Measurements from ENCODE around the gene ATP8B1. TPM values are rescaled to one million over a fixed set of nuclear protein-coding genes. Genes with fewer than 3 reads are reported as not detected.

The ATP8B1 gene
- total RNA-seq, 1 donor, result 46.7 TPM

DNA sequence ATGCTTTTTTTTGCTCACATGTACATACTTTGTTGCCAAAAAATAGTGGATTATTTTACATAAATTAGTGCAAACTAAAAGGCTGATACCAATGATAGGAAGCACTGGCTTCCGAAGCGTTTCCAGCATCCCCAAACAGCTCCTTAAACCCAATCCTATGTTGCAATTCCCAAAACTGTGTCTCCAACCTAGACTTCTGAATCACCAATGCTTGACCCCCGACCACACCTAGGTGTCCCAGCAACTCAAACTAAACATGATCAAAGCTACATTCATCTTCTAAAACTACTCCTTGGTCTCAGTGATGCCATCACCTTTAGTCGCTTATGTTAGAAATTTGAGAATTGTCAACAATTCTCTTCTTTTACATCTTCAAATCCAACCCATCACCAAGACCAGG is 13.4 kb downstream of the ATP8B1 start:
- Histone ChIP-seq H2AFZ (ENCODE audit: low read length) (no peak overlapping the region), H3K4me2 (ENCODE audit: insufficient read depth, low read length) (peak overlapping the region; percentile 71), H3K27ac (ENCODE audit: low read depth, low read length) (peak overlapping the region; percentile 70), H4K20me1 (ENCODE audit: insufficient read depth, low read length) (peaks cover 25% of the 10 kb centered on the region), H3K4me1 (ENCODE audit: insufficient read depth, low read length) (peaks cover 64% of the 10 kb centered on the region), H3K4me3 (ENCODE audit: insufficient read depth, low read length) (peak overlapping the region; percentile 13), H3K9me3 (ENCODE audit: low read depth, low read length) (no peaks in the 10 kb centered on the region), H3K27me3 (ENCODE audit: insufficient read depth, low read length) (no peaks in the 10 kb centered on the region), H3K79me2 (ENCODE audit: insufficient read depth, low read length) (peaks cover 91% of the 10 kb centered on the region), H3K36me3 (ENCODE audit: insufficient read depth, low read length) (no peaks in the 10 kb centered on the region)
- TF ChIP-seq, protein P1, sequence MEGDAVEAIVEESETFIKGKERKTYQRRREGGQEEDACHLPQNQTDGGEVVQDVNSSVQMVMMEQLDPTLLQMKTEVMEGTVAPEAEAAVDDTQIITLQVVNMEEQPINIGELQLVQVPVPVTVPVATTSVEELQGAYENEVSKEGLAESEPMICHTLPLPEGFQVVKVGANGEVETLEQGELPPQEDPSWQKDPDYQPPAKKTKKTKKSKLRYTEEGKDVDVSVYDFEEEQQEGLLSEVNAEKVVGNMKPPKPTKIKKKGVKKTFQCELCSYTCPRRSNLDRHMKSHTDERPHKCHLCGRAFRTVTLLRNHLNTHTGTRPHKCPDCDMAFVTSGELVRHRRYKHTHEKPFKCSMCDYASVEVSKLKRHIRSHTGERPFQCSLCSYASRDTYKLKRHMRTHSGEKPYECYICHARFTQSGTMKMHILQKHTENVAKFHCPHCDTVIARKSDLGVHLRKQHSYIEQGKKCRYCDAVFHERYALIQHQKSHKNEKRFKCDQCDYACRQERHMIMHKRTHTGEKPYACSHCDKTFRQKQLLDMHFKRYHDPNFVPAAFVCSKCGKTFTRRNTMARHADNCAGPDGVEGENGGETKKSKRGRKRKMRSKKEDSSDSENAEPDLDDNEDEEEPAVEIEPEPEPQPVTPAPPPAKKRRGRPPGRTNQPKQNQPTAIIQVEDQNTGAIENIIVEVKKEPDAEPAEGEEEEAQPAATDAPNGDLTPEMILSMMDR (IDR thresholded peaks at IDR 0.05; ENCODE audit: extremely low read depth, low read depth, low read length), result no peak
- DNase-seq (ENCODE audit: insufficient read length, low spot score, missing footprints), result peak; percentile 47

DNA sequence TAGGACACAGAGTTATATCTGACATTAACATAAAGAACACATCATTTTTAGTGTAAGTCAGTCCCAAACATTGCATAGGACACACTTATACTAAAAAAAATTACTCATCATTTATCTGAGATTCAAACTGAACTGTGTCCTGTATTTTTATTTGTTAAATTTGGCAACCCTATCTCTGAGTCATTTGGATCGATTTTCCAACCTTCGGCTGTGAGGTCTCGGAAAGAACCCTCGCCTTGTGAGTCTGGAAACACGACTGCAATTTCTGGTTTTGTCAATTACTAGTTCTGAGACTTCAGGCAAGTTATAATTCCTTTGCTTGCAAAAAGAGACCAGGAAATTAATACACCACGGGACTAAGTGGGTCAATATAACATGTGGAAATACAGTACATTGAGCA is 14.0 kb downstream of the ATP8B1 start:
- peaks cover 91% of the 10 kb centered on the region for H3K79me2 ChIP-seq (ENCODE audit: insufficient read depth, low read length)
- H3K27me3 ChIP-seq (ENCODE audit: insufficient read depth, low read length), result no peaks in the 10 kb centered on the region
- H3K4me2 ChIP-seq (ENCODE audit: insufficient read depth, low read length), result peak overlapping the region; percentile 71
- H4K20me1 ChIP-seq (ENCODE audit: insufficient read depth, low read length), result peaks cover 21% of the 10 kb centered on the region
- no peak for DNase-seq (ENCODE audit: insufficient read length, low spot score, missing footprints)
- H3K36me3 ChIP-seq (ENCODE audit: insufficient read depth, low read length), result no peaks in the 10 kb centered on the region
- TF ChIP-seq, protein P1 (IDR thresholded peaks at IDR 0.05; ENCODE audit: extremely low read depth, low read depth, low read length), result no peak
- peak overlapping the region; percentile 45 for H3K4me3 ChIP-seq (ENCODE audit: insufficient read depth, low read length)
- H2AFZ ChIP-seq (ENCODE audit: low read length), result no peak overlapping the region
- peak overlapping the region; percentile 70 for H3K27ac ChIP-seq (ENCODE audit: low read depth, low read length)
- H3K9me3 ChIP-seq (ENCODE audit: low read depth, low read length), result no peaks in the 10 kb centered on the region
- peaks cover 66% of the 10 kb centered on the region for H3K4me1 ChIP-seq (ENCODE audit: insufficient read depth, low read length)

DNA sequence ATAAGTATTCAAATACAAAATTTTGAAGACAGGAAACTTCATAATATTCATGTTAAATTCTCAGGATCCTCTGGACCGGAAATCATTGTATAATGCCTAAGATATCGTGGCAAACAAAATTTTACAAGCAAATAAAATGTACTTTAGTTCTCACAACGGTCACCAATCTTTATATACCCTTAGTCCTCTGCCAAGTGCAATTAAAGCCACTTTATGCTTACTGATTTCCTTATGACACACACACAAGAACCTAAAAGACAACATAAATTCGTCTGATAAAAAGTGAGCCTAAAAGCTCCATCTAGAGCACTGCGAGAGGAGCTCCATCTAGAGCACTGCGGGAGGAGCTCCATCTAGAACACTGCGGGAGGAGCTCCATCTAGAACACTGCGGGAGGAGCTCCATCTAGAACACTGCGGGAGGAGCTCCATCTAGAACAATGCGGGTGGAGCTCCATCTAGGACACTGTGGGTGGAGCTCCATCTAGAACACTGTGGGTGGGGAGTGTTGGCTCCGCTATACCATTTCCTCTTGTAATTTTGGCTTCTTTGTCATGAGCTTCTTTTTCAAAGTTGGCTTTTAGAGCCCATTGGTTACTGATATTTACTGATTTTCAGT is 15.9 kb downstream of the ATP8B1 start:
- Histone ChIP-seq H3K27me3 (ENCODE audit: insufficient read depth, low read length) (no peaks in the 10 kb centered on the region), H3K4me3 (ENCODE audit: insufficient read depth, low read length) (no peak overlapping the region), H3K79me2 (ENCODE audit: insufficient read depth, low read length) (peaks cover 91% of the 10 kb centered on the region), H3K4me1 (ENCODE audit: insufficient read depth, low read length) (peaks cover 57% of the 10 kb centered on the region), H3K9me3 (ENCODE audit: low read depth, low read length) (no peaks in the 10 kb centered on the region), H3K27ac (ENCODE audit: low read depth, low read length) (peak overlapping the region; percentile 70), H4K20me1 (ENCODE audit: insufficient read depth, low read length) (peaks cover 7% of the 10 kb centered on the region), H2AFZ (ENCODE audit: low read length) (no peak overlapping the region), H3K36me3 (ENCODE audit: insufficient read depth, low read length) (no peaks in the 10 kb centered on the region), H3K4me2 (ENCODE audit: insufficient read depth, low read length) (no peak overlapping the region)
- TF ChIP-seq, protein P1 (IDR thresholded peaks at IDR 0.05; ENCODE audit: extremely low read depth, low read depth, low read length), result no peak
- no peak for DNase-seq (ENCODE audit: insufficient read length, low spot score, missing footprints)

DNA sequence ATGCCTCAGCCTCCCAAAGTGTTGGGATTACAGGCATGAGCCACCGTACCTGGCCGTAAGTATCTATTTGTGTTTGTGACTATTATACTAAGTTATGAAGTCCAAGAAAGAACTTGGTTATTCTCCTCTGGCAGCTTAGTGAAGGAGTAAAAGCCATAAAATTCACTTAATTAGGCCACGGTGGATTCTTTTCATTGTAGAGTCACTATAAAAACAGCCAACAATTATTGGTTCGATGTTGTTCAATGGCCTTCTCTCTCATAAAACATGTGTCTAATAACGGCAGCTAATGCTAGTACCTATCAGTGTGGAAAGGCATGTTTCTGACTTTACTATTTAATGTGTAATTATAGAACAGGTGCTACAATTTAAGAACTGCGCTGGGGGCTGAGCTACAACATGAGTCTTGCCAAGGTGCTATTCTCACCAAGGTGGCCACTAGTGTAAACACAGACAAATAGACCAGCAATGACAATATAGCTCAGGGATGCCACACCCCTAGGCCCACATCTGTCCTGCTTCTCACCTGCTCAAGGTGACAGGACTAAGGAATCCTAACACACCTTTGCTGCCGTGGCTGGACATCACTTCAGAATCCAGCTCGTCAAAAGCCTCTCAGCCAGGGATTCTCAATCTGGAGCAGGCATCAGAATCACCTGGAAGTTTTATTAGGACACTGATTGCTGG is 17.2 kb downstream of the ATP8B1 start:
- no peaks in the 10 kb centered on the region for H3K27me3 ChIP-seq (ENCODE audit: insufficient read depth, low read length)
- no peaks in the 10 kb centered on the region for H3K9me3 ChIP-seq (ENCODE audit: low read depth, low read length)
- H3K79me2 ChIP-seq (ENCODE audit: insufficient read depth, low read length), result peaks cover 91% of the 10 kb centered on the region
- H4K20me1 ChIP-seq (ENCODE audit: insufficient read depth, low read length), result peaks cover 7% of the 10 kb centered on the region
- H3K4me3 ChIP-seq (ENCODE audit: insufficient read depth, low read length), result no peak overlapping the region
- no peak overlapping the region for H2AFZ ChIP-seq (ENCODE audit: low read length)
- H3K4me2 ChIP-seq (ENCODE audit: insufficient read depth, low read length), result no peak overlapping the region
- H3K4me1 ChIP-seq (ENCODE audit: insufficient read depth, low read length), result peaks cover 66% of the 10 kb centered on the region
- no peak overlapping the region for H3K27ac ChIP-seq (ENCODE audit: low read depth, low read length)
- H3K36me3 ChIP-seq (ENCODE audit: insufficient read depth, low read length), result no peaks in the 10 kb centered on the region
- TF ChIP-seq, protein P1 (IDR thresholded peaks at IDR 0.05; ENCODE audit: extremely low read depth, low read depth, low read length), result no peak
- no peak for DNase-seq (ENCODE audit: insufficient read length, low spot score, missing footprints)
